Measurements from ENCODE around the gene UBXN4. TPM values are rescaled to one million over a fixed set of nuclear protein-coding genes. Genes with fewer than 3 reads are reported as not detected.
"Not testable (repeated sequence)": the region's sequence is repeated elsewhere in the genome, so short reads cannot be mapped to it uniquely, and the experiment has no call there.

The UBXN4 gene
- total and polyA plus RNA-seq, 10 donors: 36.6 to 101 (median 89.1) TPM

- 77 to 92% (median 89%) methylated on average over 1 of the region's 1 CpG for WGBS, 5 donors
- Histone ChIP-seq H3K27me3 (replicated peaks in 1 of 7) (no peaks in the 10 kb centered on the region), H3K36me3 (peaks cover 0 to 10% (median 0%) of the 10 kb centered on the region in 6 donors), H3K27ac (no peak overlapping the region), H3K4me3 (no peak overlapping the region), H3K9me3 (no peaks in the 10 kb centered on the region), H3K4me1 (no peaks in the 10 kb centered on the region)
- intact Hi-C loops (cut with DNase I; ENCODE audit: low total_unique reads): no loop called here
- TF ChIP-seq POLR2A (IDR thresholded peaks at IDR 0.05) (no peak), POLR2AphosphoS5 (IDR thresholded peaks at IDR 0.05) (no peak), CTCF (IDR thresholded peaks at IDR 0.05 in 8 of 11, conservative IDR thresholded peaks at IDR 0.05 in 3 of 11) (no peak)
- no peak for DNase-seq
Measured at GRCh38 chr2:135703300-135703699, 38.4 kb upstream of the UBXN4 start.

GRCh38 chr2:135704075-135704474 is 37.6 kb upstream of the UBXN4 start:
- DNase-seq; H3K9me3 ChIP-seq; intact Hi-C loops (cut with DNase I; ENCODE audit: low total_unique reads); H3K27me3 ChIP-seq (replicated peaks in 1 of 7); H3K4me1 ChIP-seq; H3K4me3 ChIP-seq; H3K27ac ChIP-seq: not testable (repeated sequence)
- H3K36me3 ChIP-seq: peaks cover 0 to 11% (median 0%) of the 10 kb centered on the region in 6 donors
- 94 to 99% (median 95%) methylated on average over 5 of the region's 5 CpGs for WGBS, 5 donors

GRCh38 chr2:135708159-135708558 is 33.5 kb upstream of the UBXN4 start:
- TF ChIP-seq POLR2AphosphoS5 (IDR thresholded peaks at IDR 0.05): no peak
- TF ChIP-seq POLR2A (IDR thresholded peaks at IDR 0.05): no peak
- TF ChIP-seq CTCF (IDR thresholded peaks at IDR 0.05 in 8 of 11, conservative IDR thresholded peaks at IDR 0.05 in 3 of 11): no peak
- Histone ChIP-seq H3K27me3 (replicated peaks in 1 of 7) (no peaks in the 10 kb centered on the region), H3K27ac (no peak overlapping the region), H3K36me3 (peaks cover 0 to 38% (median 0%) of the 10 kb centered on the region in 6 donors), H3K9me3 (no peaks in the 10 kb centered on the region), H3K4me3 (no peak overlapping the region), H3K4me1 (no peaks in the 10 kb centered on the region)
- intact Hi-C loops (cut with DNase I; ENCODE audit: low total_unique reads): loop anchor here (2.0 to 5.0 kb wide), 2 partner anchors 231 to 703 kb away; no protein-coding TSS in a partner anchor
- no peak for DNase-seq
- 84 to 100% (median 91%) methylated on average over 4 of the region's 4 CpGs for WGBS, 5 donors

GRCh38 chr2:135709992-135710391 is 31.7 kb upstream of the UBXN4 start:
- Histone ChIP-seq H3K4me3 (no peak overlapping the region), H3K27me3 (replicated peaks in 1 of 7) (no peaks in the 10 kb centered on the region), H3K27ac (no peak overlapping the region), H3K4me1 (no peaks in the 10 kb centered on the region), H3K36me3 (peaks cover 0 to 49% (median under 1%) of the 10 kb centered on the region in 6 donors), H3K9me3 (no peaks in the 10 kb centered on the region)
- 64 to 70% (median 69%) methylated on average over 6 of the region's 6 CpGs for WGBS, 5 donors
- TF ChIP-seq CTCF (IDR thresholded peaks at IDR 0.05 in 8 of 11, conservative IDR thresholded peaks at IDR 0.05 in 3 of 11) (peak; percentile 75 to 92 (median 88)), POLR2A (IDR thresholded peaks at IDR 0.05) (no peak)
- intact Hi-C loops (cut with DNase I; ENCODE audit: low total_unique reads): loop anchor here (2.0 to 5.0 kb wide), 2 partner anchors 233 to 705 kb away; no protein-coding TSS in a partner anchor
- DNase-seq: peak; percentile 82

GRCh38 chr2:135715086-135715485 is 26.6 kb upstream of the UBXN4 start:
- DNase-seq; H3K9me3 ChIP-seq; H3K4me3 ChIP-seq; H3K4me1 ChIP-seq; intact Hi-C loops (cut with DNase I; ENCODE audit: low total_unique reads); H3K27me3 ChIP-seq (replicated peaks in 1 of 7); H3K27ac ChIP-seq: not testable (repeated sequence)
- 95 to 99% (median 95%) methylated on average over 9 of the region's 9 CpGs for WGBS, 5 donors
- peaks cover 0 to 90% (median 25%) of the 10 kb centered on the region in 6 donors for H3K36me3 ChIP-seq

Measured in spleen (tissue), 11 donors.